NB4 (cell line): Measurements from ENCODE around the gene BICRA.

Experiments used
- DNase-seq: peaks from one replicate; pipeline ENCODE4 v3.0.0; 2010; ENCODE audit warnings: low read depth
- H3K4me3 ChIP-seq: one replicate; pipeline ENCODE4 v1.5.1; 2011; ENCODE audit warnings: mild to moderate bottlenecking, low read depth, low read length, moderate library complexity
- CTCF ChIP-seq: IDR thresholded peaks from one replicate; pipeline ENCODE4 v1.5.1; 2012; ENCODE audit warnings: low read depth, low read length
- MAX ChIP-seq: IDR thresholded peaks from 2 replicates; pipeline ENCODE4 v1.6.1; 2011; ENCODE audit warnings: low read depth, low read length
- MYC ChIP-seq: IDR thresholded peaks from 2 replicates; pipeline ENCODE4 v1.6.1; 2011; ENCODE audit warnings: low read depth, low read length
- POLR2A ChIP-seq: IDR thresholded peaks from 2 replicates; pipeline ENCODE4 v1.6.1; 2011; ENCODE audit warnings: mild to moderate bottlenecking; ENCODE audit not compliant: insufficient read length; ENCODE audit errors: extremely low read depth

The BICRA gene

DNA sequence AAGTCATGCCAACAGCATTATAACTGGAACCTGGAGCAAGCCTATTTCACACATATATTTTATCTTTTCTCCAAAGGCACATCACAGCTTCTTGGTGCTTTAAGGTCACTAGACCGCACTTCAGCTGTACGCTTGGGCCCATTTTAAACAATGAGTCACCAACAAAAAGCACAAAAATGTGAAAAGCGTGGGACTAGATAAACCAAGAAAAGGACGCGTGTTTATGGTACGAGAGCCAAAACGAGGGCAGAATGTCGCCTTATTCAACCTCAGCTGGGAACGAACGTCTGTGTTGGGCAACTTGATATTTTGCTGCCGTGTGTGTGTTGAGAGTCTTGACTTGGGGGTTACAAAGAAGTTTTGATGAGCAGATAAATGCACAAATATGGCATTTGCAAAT, 95.1 kb downstream of the BICRA start:
- TF ChIP-seq CTCF = no peak
- no peak for TF ChIP-seq MAX
- no peak for TF ChIP-seq POLR2A
- TF ChIP-seq MYC = no peak
- no peak for DNase-seq
- no peak overlapping the region for H3K4me3 ChIP-seq

DNA sequence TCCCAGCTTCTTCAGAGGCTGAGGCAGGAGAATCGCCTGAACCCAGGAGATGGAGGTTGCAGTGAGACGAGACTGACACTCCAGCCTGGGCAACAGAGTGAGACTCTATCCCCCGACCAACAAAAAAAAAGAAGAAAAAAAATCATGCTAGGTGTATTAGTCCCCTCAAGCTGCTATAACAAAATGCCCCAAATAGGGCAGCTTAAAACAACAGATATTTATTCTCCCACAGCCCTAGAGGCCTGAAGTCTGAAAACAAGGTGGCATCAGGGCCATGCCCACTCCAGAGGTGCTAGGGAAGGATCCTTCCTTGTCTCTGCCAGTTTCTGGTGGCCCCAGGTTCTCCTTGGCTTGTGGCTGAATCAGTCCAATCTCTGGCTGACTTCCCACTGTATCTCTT, 95.7 kb downstream of the BICRA start:
- TF ChIP-seq MAX (no peak), CTCF (no peak), MYC (no peak), POLR2A (no peak)
- DNase-seq = no peak

GRCh38 chr19:47707135-47707925, 98.4 kb downstream of the BICRA start:
- DNase-seq = peak; percentile 95

More for the DNA sequence above, 95.7 kb downstream of the BICRA start:
- H3K4me3 ChIP-seq = no peak overlapping the region

DNA sequence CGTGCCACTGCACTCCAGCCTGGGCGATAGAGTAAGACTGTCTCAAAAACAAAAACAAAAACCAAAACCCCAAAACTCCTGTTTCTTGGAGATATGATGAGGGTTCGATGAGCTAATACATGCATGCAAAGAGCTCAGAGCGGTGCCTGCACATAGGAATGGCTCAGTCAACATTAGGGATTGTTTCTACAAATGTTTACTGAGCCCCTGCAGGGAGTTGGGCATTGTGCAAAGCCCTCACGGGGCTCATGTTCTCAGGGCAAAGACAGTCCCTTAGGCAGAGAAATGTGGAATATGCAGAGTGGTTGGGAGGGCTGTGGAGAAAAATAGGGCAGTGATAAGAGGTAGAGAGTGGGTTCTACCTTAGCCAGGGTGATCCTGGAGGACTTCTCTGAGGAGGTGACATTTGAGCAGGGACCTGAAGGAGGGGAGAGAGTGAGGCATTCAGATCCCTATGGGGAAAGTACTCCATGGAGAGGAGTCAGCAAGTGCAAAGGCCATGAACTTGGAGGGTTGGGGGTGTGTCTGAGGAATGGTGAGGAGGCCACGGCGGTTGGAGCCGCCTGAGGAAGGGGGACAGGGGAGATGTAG, 102.8 kb downstream of the BICRA start:
- peak; percentile 25 for DNase-seq
- TF ChIP-seq CTCF = no peak
- no peak for TF ChIP-seq MAX
- TF ChIP-seq MYC = no peak
- TF ChIP-seq POLR2A = no peak
- no peak overlapping the region for H3K4me3 ChIP-seq

More at GRCh38 chr19:47707135-47707925, 98.4 kb downstream of the BICRA start:
- TF ChIP-seq MYC (no peak), CTCF (peak; percentile 100), POLR2A (no peak), MAX (no peak)
- H3K4me3 ChIP-seq = no peak overlapping the region

DNA sequence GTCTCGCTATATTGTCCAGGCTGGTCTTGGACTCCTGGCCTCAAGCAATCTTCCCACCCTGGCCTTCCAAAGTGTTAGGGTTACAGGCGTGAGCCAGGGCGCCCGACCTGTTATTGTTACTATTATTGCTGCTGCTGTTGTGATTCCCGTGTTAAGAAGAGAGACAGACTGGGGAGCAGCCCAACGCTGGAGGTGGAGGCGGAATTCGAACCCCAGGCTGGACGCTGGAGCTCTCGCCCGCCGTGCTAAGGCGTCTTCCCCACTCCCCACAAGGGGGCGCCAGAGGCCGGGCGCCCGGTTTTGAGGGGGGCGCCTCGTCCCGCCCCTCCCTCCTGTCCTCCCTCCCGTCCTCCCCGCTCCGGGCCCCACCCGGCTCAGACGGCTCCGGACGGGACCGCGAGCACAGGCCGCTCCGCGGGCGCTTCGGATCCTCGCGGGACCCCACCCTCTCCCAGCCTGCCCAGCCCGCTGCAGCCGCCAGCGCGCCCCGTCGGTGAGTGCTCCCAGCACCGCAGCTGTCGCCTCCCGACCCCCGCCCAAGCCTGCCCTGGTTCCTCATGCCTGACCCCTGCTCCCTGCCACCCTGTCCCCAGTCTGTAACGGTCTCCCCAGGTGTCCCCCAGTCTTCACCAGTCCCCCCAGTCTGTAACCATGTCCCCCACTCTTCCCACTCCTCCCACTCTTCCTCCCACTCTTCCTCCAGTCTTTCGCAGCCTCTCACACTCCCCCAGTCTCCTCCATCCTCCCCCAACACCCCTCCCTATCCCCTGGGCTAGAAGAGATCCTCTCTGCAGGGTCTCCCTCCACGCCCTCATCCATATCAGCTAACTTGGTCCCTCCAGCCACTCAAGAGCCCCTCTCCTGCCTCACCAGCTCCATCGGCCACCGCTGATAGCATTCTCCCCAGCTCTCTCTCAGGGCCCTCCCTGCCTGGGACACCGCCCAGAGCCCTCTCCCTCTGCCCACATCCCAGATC, 104.4 kb downstream of the BICRA start, which contains the start of gene EHD2:
TSS of gene EHD2 (plus strand) at position 377 of the 976 bp plus-strand sequence. CDS start 3,191 bp downstream, outside the sequence.
- peak; percentile 68 for DNase-seq
- no peak for TF ChIP-seq MAX
- peak; percentile 99 for TF ChIP-seq CTCF
- H3K4me3 ChIP-seq = no peak within 1 kb of the TSS
